GM12891 (cell line): ENCODE measurements around the gene PAPPA2.

Source experiments
- POLR2A ChIP-seq: IDR thresholded peaks from 2 replicates; pipeline ENCODE4 v1.6.1; 2011; ENCODE audit warnings: low read depth, low read length, control low read depth
- POLR2AphosphoS5 ChIP-seq: IDR thresholded peaks from 2 replicates; pipeline ENCODE4 v1.6.1; 2011; ENCODE audit warnings: low read depth, low read length, control low read depth
- TAF1 ChIP-seq: IDR thresholded peaks from 2 replicates; pipeline ENCODE4 v1.6.1; 2011; ENCODE audit warnings: low read depth, low read length, control low read depth

DNA sequence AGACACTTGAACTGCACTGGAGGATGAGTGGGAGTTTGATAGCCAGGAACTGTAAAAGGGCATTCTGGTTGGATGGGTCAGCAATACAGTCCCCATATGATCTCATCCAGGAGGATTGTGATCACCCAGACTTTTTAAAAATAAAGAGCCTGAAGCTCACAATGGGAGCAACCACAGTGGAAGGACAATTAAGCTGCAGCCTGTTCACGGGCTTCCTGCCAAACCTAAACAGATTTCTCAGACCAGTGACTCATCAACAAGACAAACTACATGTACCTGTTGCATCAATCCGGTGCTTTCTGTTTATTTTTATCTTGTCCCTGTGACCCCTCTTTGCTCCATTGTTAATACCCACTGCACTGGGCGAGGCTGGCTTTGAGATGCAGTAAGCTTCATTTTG, 52.3 kb downstream of the PAPPA2 start:
- TF ChIP-seq TAF1 (no peak), POLR2A (no peak), POLR2AphosphoS5 (no peak)
